Nephron progenitor cell (in vitro differentiated cells): ENCODE measurements around the gene ITGA2.

Source experiments
- DNase-seq: peaks from one replicate; pipeline ENCODE4 v3.0.0; 2021
- H3K27ac Mint-ChIP-seq: 2 replicates; pipeline ENCODE4 v1.8.0; 2021; ENCODE audit warnings: mild to moderate bottlenecking, moderate library complexity, mixed read lengths
- H3K27me3 Mint-ChIP-seq: 2 replicates; pipeline ENCODE4 v1.8.0; 2021; ENCODE audit warnings: mild to moderate bottlenecking, low read depth, mixed read lengths; ENCODE audit not compliant: poor library complexity
- H3K36me3 Mint-ChIP-seq: 2 replicates; pipeline ENCODE4 v1.8.0; 2021; ENCODE audit warnings: low read depth, mixed read lengths
- H3K4me1 Mint-ChIP-seq: 2 replicates; pipeline ENCODE4 v1.8.0; 2021; ENCODE audit warnings: mixed read lengths
- H3K4me3 Mint-ChIP-seq: 2 replicates; pipeline ENCODE4 v1.8.0; 2021; ENCODE audit warnings: mild to moderate bottlenecking, moderate library complexity, mixed read lengths
- H3K9me3 Mint-ChIP-seq: 2 replicates; pipeline ENCODE4 v1.8.0; 2021; ENCODE audit warnings: mild to moderate bottlenecking, moderate library complexity, mixed read lengths
- CTCF ChIP-seq: fragments of 200-600 bp; sonication (generic); IDR thresholded peaks from 2 replicates; pipeline ENCODE4 v1.5.0; 2021; ENCODE audit warnings: antibody characterized with exemption

Gene ITGA2

GRCh38 chr5:53099546-53099945, 110.4 kb downstream of the ITGA2 start:
- Mint-ChIP-seq H3K4me1 (no peaks in the 10 kb centered on the region), H3K36me3 (peaks cover 36% of the 10 kb centered on the region), H3K9me3 (no peaks in the 10 kb centered on the region), H3K27me3 (no peaks in the 10 kb centered on the region), H3K27ac (no peak overlapping the region), H3K4me3 (no peak overlapping the region)
- DNase-seq: no peak
- no peak for TF ChIP-seq CTCF

- H3K4me3 Mint-ChIP-seq: no peak overlapping the region
- peaks cover 47% of the 10 kb centered on the region for H3K36me3 Mint-ChIP-seq
- no peak for DNase-seq
- H3K9me3 Mint-ChIP-seq: no peaks in the 10 kb centered on the region
- H3K27ac Mint-ChIP-seq: no peak overlapping the region
- no peaks in the 10 kb centered on the region for H3K4me1 Mint-ChIP-seq
- TF ChIP-seq CTCF: no peak
- H3K27me3 Mint-ChIP-seq: no peaks in the 10 kb centered on the region
Observed at GRCh38 chr5:53100606-53101005, 111.5 kb downstream of the ITGA2 start.

- Mint-ChIP-seq H3K9me3 (no peaks in the 10 kb centered on the region), H3K4me3 (no peak overlapping the region), H3K27ac (no peak overlapping the region), H3K27me3 (no peaks in the 10 kb centered on the region), H3K36me3 (peaks cover 50% of the 10 kb centered on the region), H3K4me1 (peaks cover 24% of the 10 kb centered on the region)
- TF ChIP-seq CTCF: no peak
- DNase-seq: no peak
Observed at GRCh38 chr5:53105611-53106300, 116.6 kb downstream of the ITGA2 start.

GRCh38 chr5:53109056-53109442, 119.9 kb downstream of the ITGA2 start:
- no peaks in the 10 kb centered on the region for H3K27me3 Mint-ChIP-seq
- TF ChIP-seq CTCF: no peak
- DNase-seq: no peak
- H3K27ac Mint-ChIP-seq: no peak overlapping the region
- H3K4me3 Mint-ChIP-seq: peak overlapping the region; percentile 93
- H3K36me3 Mint-ChIP-seq: peaks cover 35% of the 10 kb centered on the region
- H3K4me1 Mint-ChIP-seq: peaks cover 39% of the 10 kb centered on the region
- no peaks in the 10 kb centered on the region for H3K9me3 Mint-ChIP-seq

- DNase-seq: peak; percentile 92
- Mint-ChIP-seq H3K36me3 (peaks cover 35% of the 10 kb centered on the region), H3K27ac (peak within 1 kb of the TSS; percentile 84), H3K27me3 (no peaks in the 10 kb centered on the region), H3K9me3 (no peaks in the 10 kb centered on the region), H3K4me1 (peaks cover 44% of the 10 kb centered on the region), H3K4me3 (peak within 1 kb of the TSS; percentile 93)
- no peak for TF ChIP-seq CTCF
Observed at GRCh38 chr5:53109443-53110127, 120.4 kb downstream of the ITGA2 start, which contains the start of gene MOCS2. TSS of gene MOCS2 (minus strand) at chr5:53109757. CDS start at chr5:53107174, 2,583 bp downstream.
